Liver (tissue), 9 donors: ENCODE data around the gene CPLX3. TPM values are rescaled to one million over a fixed set of nuclear protein-coding genes. Genes with fewer than 3 reads are reported as not detected.

ENCODE experiments used
- DNase-seq: peaks from one replicate; pipeline ENCODE4 v3.0.0-alpha.2; 2017; ENCODE audit warnings: low spot score
- H3K27ac ChIP-seq, 2 donors: one replicate each; pipeline ENCODE4 v1.7.0; 2013; ENCODE audit warnings: inconsistent platforms in 2 of 2, low read length in 2 of 2, control low read depth in 1 of 2, low read depth in 1 of 2, mild to moderate bottlenecking in 1 of 2
- H3K27me3 ChIP-seq, 4 donors: one replicate each; pipeline versions ENCODE4 v1.6.1 to v1.7.0; 2013; ENCODE audit warnings: low read length in 3 of 4, inconsistent platforms in 1 of 4, mild to moderate bottlenecking in 1 of 4, moderate library complexity in 1 of 4; ENCODE audit not compliant: control insufficient read depth in 4 of 4, insufficient read depth in 4 of 4
- H3K36me3 ChIP-seq, 4 donors: one replicate each; pipeline versions ENCODE4 v1.6.1 to v1.7.0; 2013; ENCODE audit warnings: low read length in 3 of 4, mild to moderate bottlenecking in 3 of 4, low read depth in 1 of 4, moderate library complexity in 1 of 4; ENCODE audit not compliant: control insufficient read depth in 4 of 4, insufficient read depth in 3 of 4
- H3K4me1 ChIP-seq, 4 donors: one replicate each; pipeline versions ENCODE4 v1.6.1 to v1.7.0; 2013; ENCODE audit warnings: low read length in 3 of 4, mild to moderate bottlenecking in 3 of 4, moderate library complexity in 1 of 4; ENCODE audit not compliant: control insufficient read depth in 4 of 4, insufficient read depth in 4 of 4
- H3K4me3 ChIP-seq, 3 donors: one replicate each; pipeline versions ENCODE4 v1.6.1 to v1.7.0; 2013; ENCODE audit warnings: low read length in 3 of 3, control low read depth in 1 of 3, low read depth in 1 of 3, mild to moderate bottlenecking in 1 of 3
- H3K9ac ChIP-seq, 2 donors: one replicate each; pipeline ENCODE4 v1.7.0; 2013; ENCODE audit warnings: low read length in 2 of 2, mild to moderate bottlenecking in 2 of 2, moderate library complexity in 2 of 2, control low read depth in 1 of 2, low read depth in 1 of 2
- H3K9me3 ChIP-seq, 4 donors: one replicate each; pipeline versions ENCODE4 v1.6.1 to v1.7.0; 2013; ENCODE audit warnings: low read length in 3 of 4; ENCODE audit not compliant: control insufficient read depth in 4 of 4
- ATF3 ChIP-seq: IDR thresholded peaks from 2 replicates; pipeline ENCODE4 v1.6.1; 2016; ENCODE audit warnings: antibody characterized with exemption
- CTCF ChIP-seq: fragments of 150-350 bp; IDR thresholded peaks from 2 replicates; pipeline ENCODE4 v1.5.1; 2017; ENCODE audit warnings: improper control_type of control experiment, low read depth, low read length; ENCODE audit not compliant: missing input control
- EGR1 ChIP-seq, 2 donors: IDR thresholded peaks; 2 replicates each; pipeline ENCODE4 v1.6.1; 2016 to 2018; ENCODE audit warnings: antibody characterized with exemption in 2 of 2, low read depth in 2 of 2
- FOXA2 ChIP-seq: IDR thresholded peaks from 2 replicates; pipeline ENCODE4 v1.6.1; 2016; ENCODE audit warnings: antibody characterized with exemption
- GABPA ChIP-seq, 2 donors: IDR thresholded peaks in 1 of 2; conservative IDR thresholded peaks in 1 of 2; 2 replicates each; pipeline ENCODE4 v1.6.1; 2016; ENCODE audit warnings: antibody characterized with exemption in 2 of 2, mild to moderate bottlenecking in 1 of 2, moderate library complexity in 1 of 2
- HNF4A ChIP-seq, 2 donors: conservative IDR thresholded peaks; 2 replicates each; pipeline ENCODE4 v1.6.1; 2016; ENCODE audit warnings: antibody characterized with exemption in 2 of 2, mild to moderate bottlenecking in 2 of 2
- HNF4G ChIP-seq: IDR thresholded peaks from 2 replicates; pipeline ENCODE4 v1.6.1; 2016; ENCODE audit warnings: antibody characterized with exemption
- JUND ChIP-seq, 2 donors: IDR thresholded peaks; 2 replicates each; pipeline ENCODE4 v1.6.1; 2016; ENCODE audit warnings: antibody characterized with exemption in 2 of 2
- MAX ChIP-seq: IDR thresholded peaks from 2 replicates; pipeline ENCODE4 v1.6.1; 2016; ENCODE audit warnings: antibody characterized with exemption
- NR2F2 ChIP-seq: IDR thresholded peaks from 2 replicates; pipeline ENCODE4 v1.6.1; 2016; ENCODE audit warnings: antibody characterized with exemption
- RAD21 ChIP-seq, 2 donors: IDR thresholded peaks; 2 replicates each; pipeline ENCODE4 v1.6.1; 2016; ENCODE audit warnings: antibody characterized with exemption in 2 of 2, mild to moderate bottlenecking in 2 of 2
- RXRA ChIP-seq, 2 donors: IDR thresholded peaks; 2 replicates each; pipeline ENCODE4 v1.6.1; 2017 to 2018; ENCODE audit warnings: antibody characterized with exemption in 2 of 2, mild to moderate bottlenecking in 1 of 2
- TAF1 ChIP-seq: conservative IDR thresholded peaks from 2 replicates; pipeline ENCODE4 v1.6.1; 2016; ENCODE audit warnings: antibody characterized with exemption, mild to moderate bottlenecking
- YY1 ChIP-seq: IDR thresholded peaks from 2 replicates; pipeline ENCODE4 v1.6.1; 2016; ENCODE audit warnings: antibody characterized with exemption, mild to moderate bottlenecking
- ZBTB33 ChIP-seq: IDR thresholded peaks from 2 replicates; pipeline ENCODE4 v1.6.1; 2016; ENCODE audit warnings: antibody characterized with exemption
- WGBS: extraction: QIAGEN DNeasy Blood & Tissue Kit; methylation state at CpG from one replicate; pipeline ENCODE4 v1.1.7; 2013; 5-methylcytosine and 5-hydroxymethylcytosine counted together
- polyA plus RNA-seq, 2 donors: library from polyadenylated mRNA; stranded (reverse) in 1 of 2; unstranded in 1 of 2; fragments of 200-250 nt in 1 of 2; fragments of >200 nt in 1 of 2; fragmentation: Nextera tagmentation in 1 of 2; extraction: Ambion mirVana in 1 of 2; gene quantifications; one replicate each; pipeline versions ENCODE4 v1.2.1 to v1.2.3, GENCODE V29; 2013 to 2015
- total RNA-seq, 2 donors: library from RNA; depleted of rRNA; stranded (reverse); fragments of >200 nt; gene quantifications; one replicate each; pipeline ENCODE4 v1.2.3, GENCODE V29; 2014
- donor health status: healthy.
- donor health status: healthy.
- donor health status: healthy.
- donor health status: healthy.
- donor health status: healthy.

CPLX3 gene
- total and polyA plus RNA-seq, 4 donors: not detected

- 52% methylated on average over 5 of the region's 5 CpGs for WGBS
- H3K9ac ChIP-seq: no peak overlapping the region
These were observed 8.9 kb downstream of the CPLX3 start for GRCh38 chr15:74835312-74835823.

GRCh38 chr15:74836846-74837245, 10.4 kb downstream of the CPLX3 start:
- Histone ChIP-seq H3K27me3 (no peaks in the 10 kb centered on the region), H3K9me3 (no peaks in the 10 kb centered on the region), H3K27ac (no peak overlapping the region), H3K4me3 (no peak overlapping the region), H3K36me3 (peaks cover 2 to 15% (median 8%) of the 10 kb centered on the region in 4 donors), H3K9ac (no peak overlapping the region), H3K4me1 (peaks cover 0 to 2% (median 0%) of the 10 kb centered on the region in 4 donors)
- TF ChIP-seq NR2F2: no peak
- no peak for TF ChIP-seq RXRA (IDR thresholded peaks at IDR 0.05)
- TF ChIP-seq ATF3: no peak
- no peak for TF ChIP-seq EGR1 (IDR thresholded peaks at IDR 0.05; ENCODE audit: low read depth in 2 of 2)
- no peak for TF ChIP-seq JUND (IDR thresholded peaks at IDR 0.05)
- TF ChIP-seq RAD21 (IDR thresholded peaks at IDR 0.05): no peak
- TF ChIP-seq GABPA (IDR thresholded peaks at IDR 0.05 in 1 of 2, conservative IDR thresholded peaks at IDR 0.05 in 1 of 2): no peak
- TF ChIP-seq MAX: no peak
- TF ChIP-seq TAF1: no peak
- no peak for TF ChIP-seq HNF4G
- no peak for TF ChIP-seq FOXA2
- no peak for TF ChIP-seq HNF4A (conservative IDR thresholded peaks at IDR 0.05)
- TF ChIP-seq YY1: no peak
- TF ChIP-seq ZBTB33: no peak
- 95% methylated on average over 7 of the region's 7 CpGs for WGBS
- DNase-seq: no peak

More at GRCh38 chr15:74835312-74835823, 8.9 kb downstream of the CPLX3 start:
- H3K4me1 ChIP-seq: no peaks in the 10 kb centered on the region
- DNase-seq: peak; percentile 62
- H3K4me3 ChIP-seq: no peak overlapping the region
- H3K9me3 ChIP-seq: no peaks in the 10 kb centered on the region
- H3K36me3 ChIP-seq: peaks cover 2 to 15% (median 8%) of the 10 kb centered on the region in 4 donors
- no peaks in the 10 kb centered on the region for H3K27me3 ChIP-seq
- H3K27ac ChIP-seq: no peak overlapping the region
- no peak for TF ChIP-seq ZBTB33
- no peak for TF ChIP-seq HNF4A (conservative IDR thresholded peaks at IDR 0.05)
- peak; percentile 70 for TF ChIP-seq CTCF
- TF ChIP-seq FOXA2: no peak
- TF ChIP-seq RAD21 (IDR thresholded peaks at IDR 0.05): peak; percentile 75 to 82
